Measurements from ENCODE around the gene ASIC2. TPM values are rescaled to one million over a fixed set of nuclear protein-coding genes. Genes with fewer than 3 reads are reported as not detected.

The ASIC2 gene
- total RNA-seq, 2 donors from 2014 or later, result 3.0 to 3.3 TPM

GRCh38 chr17:33145941-33146340 is 147.2 kb downstream of the ASIC2 start:
- Mint-ChIP-seq H3K36me3 (ENCODE audit: low read depth) (no peaks in the 10 kb centered on the region), H3K9me3 (no peaks in the 10 kb centered on the region), H3K4me3 (no peak overlapping the region), H3K27me3 (ENCODE audit: insufficient read depth) (peaks cover 9% of the 10 kb centered on the region), H3K4me1 (no peaks in the 10 kb centered on the region), H3K27ac (no peak overlapping the region)
- Histone ChIP-seq H3K9ac (ENCODE audit: extremely low read depth, low read length, poor library complexity, severe bottlenecking) (no peak overlapping the region), H3K36me3 (ENCODE audit: control insufficient read depth, insufficient read depth, low read length) (no peaks in the 10 kb centered on the region), H3K4me3 (ENCODE audit: low read length) (no peak overlapping the region), H3K27ac (ENCODE audit: low read depth, low read length) (no peak overlapping the region), H3K9me3 (ENCODE audit: control insufficient read depth, low read length) (no peaks in the 10 kb centered on the region), H3K27me3 (ENCODE audit: control insufficient read depth, insufficient read depth, low read length, poor library complexity, severe bottlenecking) (no peaks in the 10 kb centered on the region), H3K4me1 (ENCODE audit: control insufficient read depth, insufficient read depth, low read length) (no peaks in the 10 kb centered on the region)
- 92 to 96% methylated on average over 3 to 4 of the region's 4 CpGs for WGBS, 2 experiments (ENCODE audit: insufficient coverage in 1 of 2, insufficient read length in 1 of 2)
- DNase-seq, result no peak
- TF ChIP-seq CTCF (conservative IDR thresholded peaks at IDR 0.05), result no peak

- 73 to 90% methylated on average over 2 of the region's 2 CpGs for WGBS, 2 experiments (ENCODE audit: insufficient coverage in 1 of 2, insufficient read length in 1 of 2)
- Mint-ChIP-seq H3K36me3 (ENCODE audit: low read depth) (no peaks in the 10 kb centered on the region), H3K4me1 (no peaks in the 10 kb centered on the region), H3K4me3 (no peak overlapping the region), H3K27me3 (ENCODE audit: insufficient read depth) (peaks cover 9% of the 10 kb centered on the region), H3K27ac (no peak overlapping the region), H3K9me3 (no peaks in the 10 kb centered on the region)
- H3K4me1 ChIP-seq (ENCODE audit: control insufficient read depth, insufficient read depth, low read length), result no peaks in the 10 kb centered on the region
- H3K9me3 ChIP-seq (ENCODE audit: control insufficient read depth, low read length), result no peaks in the 10 kb centered on the region
- H3K4me3 ChIP-seq (ENCODE audit: low read length), result no peak overlapping the region
- TF ChIP-seq CTCF (conservative IDR thresholded peaks at IDR 0.05), result no peak
- H3K36me3 ChIP-seq (ENCODE audit: control insufficient read depth, insufficient read depth, low read length), result no peaks in the 10 kb centered on the region
- H3K9ac ChIP-seq (ENCODE audit: extremely low read depth, low read length, poor library complexity, severe bottlenecking), result no peak overlapping the region
- no peaks in the 10 kb centered on the region for H3K27me3 ChIP-seq (ENCODE audit: control insufficient read depth, insufficient read depth, low read length, poor library complexity, severe bottlenecking)
- no peak for DNase-seq
- H3K27ac ChIP-seq (ENCODE audit: low read depth, low read length), result no peak overlapping the region
Observed at GRCh38 chr17:33144837-33145236, 148.3 kb downstream of the ASIC2 start.

GRCh38 chr17:33142705-33143299 is 150.3 kb downstream of the ASIC2 start:
- Mint-ChIP-seq H3K27ac (no peak overlapping the region), H3K4me3 (no peak overlapping the region), H3K27me3 (ENCODE audit: insufficient read depth) (peaks cover 12% of the 10 kb centered on the region), H3K4me1 (no peaks in the 10 kb centered on the region), H3K9me3 (no peaks in the 10 kb centered on the region), H3K36me3 (ENCODE audit: low read depth) (no peaks in the 10 kb centered on the region)
- no peaks in the 10 kb centered on the region for H3K9me3 ChIP-seq (ENCODE audit: control insufficient read depth, low read length)
- peak; percentile 90 for DNase-seq
- H3K4me1 ChIP-seq (ENCODE audit: control insufficient read depth, insufficient read depth, low read length), result no peaks in the 10 kb centered on the region
- H3K27me3 ChIP-seq (ENCODE audit: control insufficient read depth, insufficient read depth, low read length, poor library complexity, severe bottlenecking), result no peaks in the 10 kb centered on the region
- no peak for TF ChIP-seq CTCF (conservative IDR thresholded peaks at IDR 0.05)
- no peak overlapping the region for H3K9ac ChIP-seq (ENCODE audit: extremely low read depth, low read length, poor library complexity, severe bottlenecking)
- H3K4me3 ChIP-seq (ENCODE audit: low read length), result no peak overlapping the region
- H3K27ac ChIP-seq (ENCODE audit: low read depth, low read length), result no peak overlapping the region
- WGBS, 2 experiments (ENCODE audit: insufficient coverage in 1 of 2, insufficient read length in 1 of 2), result 60 to 75% methylated on average over 1 to 3 of the region's 3 CpGs
- H3K36me3 ChIP-seq (ENCODE audit: control insufficient read depth, insufficient read depth, low read length), result no peaks in the 10 kb centered on the region

Measured in endodermal cell (in vitro differentiated cells).